ENCODE results near the gene TMEM201.
"Not testable (repeated sequence)": the region's sequence is repeated elsewhere in the genome, so short reads cannot be mapped to it uniquely, and the experiment has no call there.

The TMEM201 gene

GRCh38 chr1:9588551-9589143 lies at the start of gene TMEM201:
TSS of gene TMEM201 (plus strand) at chr1:9588911. CDS start at chr1:9588931, 20 bp downstream.
- peak; percentile 94 for DNase-seq (ENCODE audit: low read depth)

GRCh38 chr1:9539165-9539828 lies 49.4 kb upstream of the TMEM201 start, which contains the start of gene SLC25A33:
TSS of gene SLC25A33 (plus strand) at chr1:9539465. CDS start at chr1:9539692, 227 bp downstream.
- peak; percentile 97 for DNase-seq (ENCODE audit: low read depth)

DNA sequence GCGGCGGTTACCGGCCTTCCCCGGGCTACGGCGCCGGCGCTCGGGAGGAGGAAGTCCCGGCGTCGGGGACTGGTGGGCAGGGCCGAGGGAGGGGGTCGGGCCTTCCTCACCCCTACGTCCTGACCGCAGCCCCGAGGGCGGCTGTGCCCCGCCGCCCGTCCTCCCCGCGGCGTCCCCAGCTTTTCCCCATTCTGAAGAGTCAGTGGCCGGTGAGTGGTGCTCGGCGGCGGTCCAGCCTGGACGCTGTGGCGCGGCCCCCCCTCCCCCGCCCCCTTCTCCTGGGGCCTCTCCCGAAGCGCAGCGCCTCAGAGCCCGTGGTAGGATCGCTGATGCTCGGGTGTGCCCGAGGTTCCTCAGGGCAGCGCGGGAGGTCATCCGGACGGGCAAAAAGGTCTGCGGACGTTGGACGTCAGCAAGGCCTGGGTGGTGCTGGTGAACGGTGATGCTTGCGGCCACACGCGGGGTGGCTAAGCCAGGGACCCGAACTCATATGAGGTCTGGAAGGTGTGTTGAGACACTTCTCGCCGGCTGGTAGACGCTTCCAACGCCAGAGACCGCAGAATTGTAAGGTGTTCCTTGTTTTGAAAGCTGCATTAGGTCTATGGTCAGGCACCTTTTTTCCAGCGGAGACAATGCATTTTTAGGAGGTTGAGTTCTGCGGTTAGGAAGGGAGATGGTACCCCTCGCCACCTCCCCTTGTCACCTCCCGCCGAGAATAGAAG lies 48.7 kb upstream of the TMEM201 start:
- peak; percentile 27 for DNase-seq (ENCODE audit: low read depth)

DNA sequence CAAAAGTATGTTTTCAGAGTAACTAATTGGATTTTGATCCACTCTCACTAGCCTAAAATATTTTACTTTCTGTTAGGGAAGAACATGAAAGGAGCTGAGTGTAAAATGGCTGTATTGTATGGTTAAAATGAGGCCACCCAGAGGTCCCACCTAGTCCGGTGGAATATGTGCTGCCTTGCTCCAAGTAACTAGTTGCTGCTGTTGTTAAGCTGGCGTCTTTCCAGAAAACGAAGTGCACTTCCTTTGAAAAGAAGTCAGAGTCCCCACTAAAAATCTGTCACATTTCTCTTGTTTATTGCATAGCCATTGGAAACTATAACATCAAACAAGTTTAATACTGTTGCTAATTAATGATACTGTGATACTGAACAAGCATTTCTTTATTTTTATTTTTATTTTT lies 46.3 kb upstream of the TMEM201 start:
- no peak for DNase-seq (ENCODE audit: low read depth)

- no peak for DNase-seq (ENCODE audit: low read depth)
These were observed 43.8 kb upstream of the TMEM201 start for GRCh38 chr1:9544926-9545325.

DNA sequence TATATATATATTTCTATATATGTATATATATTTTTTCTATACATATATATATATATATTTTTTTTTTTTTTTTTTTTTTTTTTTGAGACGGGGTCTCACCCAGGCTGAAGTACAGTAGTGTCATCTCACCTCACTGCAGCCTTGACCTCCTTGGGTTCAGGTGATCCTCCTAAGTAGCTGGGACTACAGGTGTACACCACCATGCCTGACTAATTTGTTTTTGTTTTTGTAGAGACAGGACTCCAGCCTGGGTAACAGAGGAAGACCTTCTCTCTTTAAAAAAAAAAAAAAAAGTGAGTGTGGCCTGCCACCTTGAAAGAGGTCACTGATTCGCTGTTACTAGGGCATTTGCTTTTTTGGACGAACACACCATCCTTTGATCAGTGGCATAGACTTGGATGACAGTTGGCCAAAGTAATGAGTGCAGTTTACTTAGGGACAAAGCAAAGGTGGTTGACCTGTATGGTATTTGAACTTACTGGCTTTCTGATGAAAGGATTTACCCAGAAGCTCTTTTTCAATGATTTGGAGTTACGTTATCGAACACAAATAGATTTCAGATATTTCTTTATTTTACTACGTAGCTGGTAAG lies 38.7 kb upstream of the TMEM201 start:
- DNase-seq (ENCODE audit: low read depth) = no peak

GRCh38 chr1:9551984-9552383 lies 36.7 kb upstream of the TMEM201 start:
- DNase-seq (ENCODE audit: low read depth) = no peak

- no peak for DNase-seq (ENCODE audit: low read depth)
These were observed 35.0 kb upstream of the TMEM201 start for GRCh38 chr1:9553736-9554144.

DNA sequence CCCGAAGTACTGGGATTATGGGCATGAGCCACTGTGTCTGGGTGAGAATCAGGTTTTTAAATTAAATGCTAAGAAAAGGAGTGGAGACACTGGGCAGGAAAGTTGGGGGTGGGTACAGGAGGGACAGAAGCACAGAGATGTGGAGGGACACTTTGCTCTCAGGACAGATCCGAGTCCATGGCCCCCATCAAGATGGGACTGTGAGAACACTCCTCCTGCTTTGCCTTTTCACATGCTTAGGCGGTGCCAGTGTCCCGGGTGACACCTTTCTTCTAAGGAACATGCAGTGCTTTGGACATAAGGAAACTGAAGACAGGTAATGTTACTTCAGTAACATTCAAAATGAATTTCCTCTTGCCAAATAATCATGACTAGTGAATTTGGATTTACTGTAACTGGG lies 32.8 kb upstream of the TMEM201 start:
- DNase-seq (ENCODE audit: low read depth) = no peak

GRCh38 chr1:9557624-9558023 lies 31.1 kb upstream of the TMEM201 start:
- no peak for DNase-seq (ENCODE audit: low read depth)

DNA sequence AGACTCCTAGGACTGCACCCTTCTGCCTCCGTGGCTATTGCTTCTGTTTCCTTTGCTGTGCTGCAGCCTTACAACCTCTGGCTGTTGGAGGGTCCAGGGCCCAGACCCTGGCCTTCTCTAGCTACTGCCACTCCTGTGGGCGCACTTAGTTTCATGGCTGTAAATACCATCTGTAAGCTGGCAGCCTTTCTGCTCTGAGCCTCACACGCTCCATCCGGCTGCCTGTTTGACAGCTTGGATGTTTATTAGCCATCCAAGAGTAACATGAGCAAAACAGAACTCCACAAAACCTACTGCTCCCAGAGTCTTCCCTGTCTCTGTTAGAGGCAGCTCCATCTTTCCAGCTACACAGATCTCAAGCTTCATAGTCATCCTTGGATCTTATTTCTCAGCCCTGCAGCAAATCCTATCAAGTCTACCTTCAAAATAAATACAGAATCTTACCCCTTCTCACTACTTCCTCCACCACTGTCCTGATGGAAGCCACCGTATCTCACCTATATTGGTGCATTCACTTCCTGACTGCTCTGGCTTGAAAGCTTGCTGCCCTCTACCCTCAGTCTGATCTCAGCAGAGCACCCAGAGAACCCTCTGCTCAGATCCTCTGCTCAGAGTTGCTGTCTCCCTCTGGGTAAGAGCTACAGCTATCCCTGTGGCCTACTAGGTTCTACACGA lies 30.3 kb upstream of the TMEM201 start:
- no peak for DNase-seq (ENCODE audit: low read depth)

- DNase-seq (ENCODE audit: low read depth) = no peak
These were observed 29.7 kb upstream of the TMEM201 start for GRCh38 chr1:9558946-9559545.

DNA sequence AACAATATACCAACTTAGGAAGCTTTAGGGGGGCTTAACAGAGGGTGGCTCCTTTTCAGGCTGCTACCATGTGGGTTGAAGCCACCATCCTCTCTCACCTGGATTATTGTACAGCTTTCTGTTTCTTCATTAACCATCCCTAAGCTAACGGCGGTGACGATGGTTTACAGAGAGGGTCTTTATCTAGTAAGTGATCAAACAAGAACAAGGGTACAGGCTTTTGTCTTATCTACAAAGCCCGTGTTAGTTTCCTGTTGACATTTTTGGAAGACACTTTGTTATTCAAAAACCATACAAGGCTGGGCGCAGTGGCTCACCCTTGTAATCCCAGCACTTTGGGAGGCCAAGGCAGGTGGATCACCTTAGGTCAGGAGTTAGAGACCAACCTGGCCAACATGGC lies 29.0 kb upstream of the TMEM201 start:
- DNase-seq (ENCODE audit: low read depth) = no peak

DNA sequence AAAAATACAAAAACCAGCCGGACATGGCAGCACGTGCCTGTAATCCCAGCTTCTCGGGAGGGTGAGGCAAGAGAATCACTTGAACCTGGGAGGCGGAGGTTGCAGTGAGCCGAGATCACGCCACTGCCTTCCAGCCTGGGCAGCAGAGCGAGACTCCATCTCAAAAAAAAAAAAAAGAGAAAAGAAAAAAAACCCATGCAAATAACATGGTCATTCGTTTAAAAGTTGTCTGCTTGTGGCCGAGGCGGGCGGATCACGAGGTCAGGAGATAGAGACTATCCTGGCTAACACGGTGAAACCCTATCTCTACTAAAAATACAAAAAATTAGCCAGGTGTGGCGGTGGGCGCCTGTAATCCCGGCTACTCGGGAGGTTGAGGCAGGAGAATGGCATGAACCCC lies 28.6 kb upstream of the TMEM201 start:
- DNase-seq (ENCODE audit: low read depth) = not testable (repeated sequence)

GRCh38 chr1:9561429-9561828 lies 27.3 kb upstream of the TMEM201 start:
- DNase-seq (ENCODE audit: low read depth) = no peak

GRCh38 chr1:9569267-9569666 lies 19.4 kb upstream of the TMEM201 start:
- DNase-seq (ENCODE audit: low read depth) = no peak

DNA sequence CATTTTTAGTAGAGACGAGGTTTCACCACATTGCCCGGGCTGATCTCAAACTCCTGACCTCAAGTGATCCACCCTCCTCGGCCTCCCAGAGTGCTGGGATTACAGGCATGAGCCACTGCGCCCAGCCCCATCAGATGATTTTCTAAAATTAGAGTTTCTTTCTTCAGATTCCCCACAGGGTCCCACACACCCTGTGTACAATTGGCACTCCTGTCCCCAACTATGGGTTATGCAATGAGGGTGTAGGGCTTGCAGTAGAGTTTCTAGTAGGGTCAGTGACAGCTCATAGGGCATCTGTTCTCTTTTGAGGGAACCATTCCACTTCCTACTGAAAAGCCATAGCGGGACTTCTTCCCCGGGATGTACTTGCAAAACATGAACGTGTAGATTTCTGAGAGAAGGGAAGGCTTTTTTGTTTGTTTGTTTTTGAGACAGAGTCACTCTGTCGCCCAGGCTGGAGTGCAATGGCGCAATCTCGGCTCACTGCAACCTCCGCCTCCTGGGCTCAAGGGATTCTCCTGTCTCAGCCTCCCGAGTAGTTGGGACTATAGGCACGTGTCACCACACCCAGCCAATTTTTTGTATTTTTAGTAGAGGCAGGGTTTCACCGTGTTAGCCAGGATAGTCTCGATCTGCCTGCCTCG lies 17.7 kb upstream of the TMEM201 start:
- DNase-seq (ENCODE audit: low read depth) = not testable (repeated sequence)

DNA sequence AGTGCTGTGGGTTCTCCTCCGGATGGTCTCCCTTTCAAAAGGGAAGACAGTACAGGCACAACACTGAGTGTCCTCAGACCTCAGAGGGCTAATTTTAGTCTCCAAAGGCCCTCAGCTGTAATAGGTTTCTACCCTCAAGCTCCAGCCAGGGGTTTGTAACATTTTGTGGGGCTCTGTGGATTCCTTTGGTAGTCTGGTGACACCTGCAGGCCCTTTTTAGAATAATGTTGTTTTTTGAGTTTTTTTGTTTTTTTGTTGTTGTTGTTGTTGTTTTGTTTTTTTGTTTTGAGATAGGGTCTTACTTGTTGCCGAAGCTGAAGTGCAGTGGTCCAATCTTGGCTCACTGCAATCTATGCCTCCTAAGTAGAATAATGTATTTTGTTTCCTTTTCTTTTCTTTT lies 15.0 kb upstream of the TMEM201 start:
- no peak for DNase-seq (ENCODE audit: low read depth)

- DNase-seq (ENCODE audit: low read depth) = no peak
These were observed 13.2 kb upstream of the TMEM201 start for GRCh38 chr1:9575486-9575885.

GRCh38 chr1:9576903-9577302 lies 11.8 kb upstream of the TMEM201 start:
- no peak for DNase-seq (ENCODE audit: low read depth)

DNA sequence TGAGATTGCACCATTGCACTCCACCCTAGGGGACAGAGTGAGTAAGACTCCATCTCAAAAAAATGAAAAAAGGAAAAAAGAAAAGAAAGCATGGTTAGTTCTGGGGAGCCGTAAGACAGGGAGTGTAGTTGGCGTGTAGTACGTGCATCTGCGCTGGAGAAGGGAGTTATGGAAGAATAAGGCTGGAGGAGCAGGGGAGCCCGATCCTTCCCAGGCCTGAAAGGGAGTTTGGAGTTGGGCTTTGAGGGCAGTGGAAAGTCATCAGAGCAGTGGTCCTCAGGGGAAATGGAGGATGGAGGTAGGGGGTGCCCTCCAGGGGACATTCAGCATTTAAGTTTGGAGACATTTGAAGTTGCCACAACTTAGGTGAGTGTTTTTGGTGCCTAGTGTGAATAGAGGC lies 11.3 kb upstream of the TMEM201 start:
- no peak for DNase-seq (ENCODE audit: low read depth)

All from activated T-cell treated with anti-CD3 and anti-CD28 coated beads for 1 hour (primary cell).